Common myeloid progenitor, CD34-positive (primary cell): ENCODE results near the gene VPS9D1.

Experiments used
- CTCF ChIA-PET: fragments of 350-600 bp; sonication (Branson Sonifier 250); formaldehyde crosslinking; loops from one replicate; lab custom pipeline; 2021; ENCODE audit warnings: antibody characterized with exemption; lab: Charles Lee
- POLR2A ChIA-PET: fragments of 350-600 bp; sonication (Branson Sonifier 250); formaldehyde crosslinking; loops from one replicate; lab custom pipeline; 2021; ENCODE audit warnings: antibody characterized with exemption; lab: Charles Lee
- DNase-seq, 3 donors: peaks; one replicate each; pipeline versions ENCODE4 v3.0.0 to v3.0.0-alpha.2; 2013
- H3K27ac ChIP-seq, 2 experiments: 1 replicate in 1 of 2; 2 replicates in 1 of 2; pipeline ENCODE4 v1.7.0; 2013; ENCODE audit warnings: inconsistent platforms in 2 of 2, low read length in 2 of 2, mild to moderate bottlenecking in 2 of 2, low read depth in 1 of 2, moderate library complexity in 1 of 2; ENCODE audit not compliant: severe bottlenecking in 2 of 2, insufficient read depth in 1 of 2, poor library complexity in 1 of 2
- H3K27me3 ChIP-seq, 5 experiments: replicated peaks in 2 of 5; 1 replicate in 3 of 5; 2 replicates in 2 of 5; pipeline versions ENCODE4 v1.6.1 to v1.7.0; 2013; ENCODE audit warnings: low read length in 4 of 5, mild to moderate bottlenecking in 2 of 5, moderate library complexity in 2 of 5, inconsistent platforms in 1 of 5; ENCODE audit not compliant: insufficient read depth in 5 of 5, control insufficient read depth in 4 of 5
- H3K36me3 ChIP-seq, 4 experiments: 1 replicate in 2 of 4; 2 replicates in 2 of 4; pipeline versions ENCODE4 v1.6.1 to v1.7.0; 2013; ENCODE audit warnings: low read length in 3 of 4, control low read depth in 1 of 4, mild to moderate bottlenecking in 1 of 4; ENCODE audit not compliant: control insufficient read depth in 4 of 4, insufficient read depth in 4 of 4
- H3K4me1 ChIP-seq, 4 experiments: 1 replicate in 3 of 4; 2 replicates in 1 of 4; pipeline versions ENCODE4 v1.6.1 to v1.7.1; 2013; ENCODE audit warnings: low read length in 3 of 4, mild to moderate bottlenecking in 3 of 4, control low read depth in 1 of 4, inconsistent platforms in 1 of 4, moderate library complexity in 1 of 4; ENCODE audit not compliant: control insufficient read depth in 4 of 4, insufficient read depth in 4 of 4; ENCODE audit errors: control extremely low read depth in 1 of 4
- H3K4me3 ChIP-seq, 7 experiments: 1 replicate in 4 of 7; 2 replicates in 3 of 7; pipeline versions ENCODE4 v1.5.1 to v1.7.0; 2013; ENCODE audit warnings: mild to moderate bottlenecking in 7 of 7, low read length in 6 of 7, moderate library complexity in 6 of 7, inconsistent platforms in 2 of 7, low read depth in 2 of 7, control low read depth in 1 of 7; ENCODE audit not compliant: insufficient read depth in 4 of 7, control insufficient read depth in 1 of 7; ENCODE audit errors: extremely low read depth in 1 of 7
- H3K9me3 ChIP-seq, 5 experiments: 1 replicate in 4 of 5; 2 replicates in 1 of 5; pipeline versions ENCODE4 v1.6.1 to v1.7.1; 2013; ENCODE audit warnings: low read length in 4 of 5, mild to moderate bottlenecking in 2 of 5, inconsistent platforms in 1 of 5, low read depth in 1 of 5, moderate library complexity in 1 of 5; ENCODE audit not compliant: control insufficient read depth in 4 of 5, insufficient read depth in 2 of 5; ENCODE audit errors: control extremely low read depth in 1 of 5
- WGBS: methylation state at CpG from one replicate; pipeline ENCODE4 v1.1.5; 2013; ENCODE audit not compliant: insufficient coverage; 5-methylcytosine and 5-hydroxymethylcytosine counted together

VPS9D1 gene

DNA sequence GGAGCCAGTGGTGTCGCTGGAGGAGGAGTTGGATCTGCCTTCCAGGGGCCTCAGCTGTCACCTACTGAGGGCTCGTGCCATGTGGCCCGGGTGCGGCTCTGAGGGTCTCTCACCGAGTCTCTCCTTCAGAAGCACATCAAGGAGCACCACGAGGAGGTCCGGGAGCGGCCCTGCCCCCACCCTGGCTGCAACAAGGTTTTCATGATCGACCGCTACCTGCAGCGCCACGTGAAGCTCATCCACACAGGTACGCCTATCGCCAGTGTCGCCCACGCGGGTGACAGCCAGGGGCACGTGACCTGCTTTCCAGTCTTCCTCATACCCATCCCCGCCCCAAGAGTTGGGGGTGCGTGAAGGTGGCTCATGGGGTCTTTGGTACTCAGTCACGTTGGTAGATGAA lies 13.1 kb upstream of the VPS9D1 start:
- no peaks in the 10 kb centered on the region for H3K4me1 ChIP-seq
- WGBS = 90% methylated on average over 21 of the region's 21 CpGs
- peaks cover 12 to 99% (median 77%) of the 10 kb centered on the region in 4 experiments for H3K36me3 ChIP-seq
- H3K9me3 ChIP-seq = no peaks in the 10 kb centered on the region
- POLR2A ChIA-PET = no interaction called here
- no peak for DNase-seq
- CTCF ChIA-PET = interaction anchor here (2.4 kb wide), 1 partner anchor 27 kb away, joined by 7 read pairs; no protein-coding TSS in a partner anchor
- no peak overlapping the region for H3K27ac ChIP-seq
- no peaks in the 10 kb centered on the region for H3K27me3 ChIP-seq
- H3K4me3 ChIP-seq = no peak overlapping the region

- H3K27me3 ChIP-seq = no peaks in the 10 kb centered on the region
- peaks cover 9 to 97% (median 75%) of the 10 kb centered on the region in 4 experiments for H3K36me3 ChIP-seq
- H3K4me1 ChIP-seq = no peaks in the 10 kb centered on the region
- CTCF ChIA-PET = interaction anchor here (2.0 to 2.4 kb wide), 2 partner anchors 9 to 27 kb away, joined by 4 to 7 read pairs; no protein-coding TSS in a partner anchor
- POLR2A ChIA-PET = interaction anchor here (1.8 kb wide), 1 partner anchor 11 kb away, joined by 7 read pairs; no protein-coding TSS in a partner anchor
- no peaks in the 10 kb centered on the region for H3K9me3 ChIP-seq
- H3K27ac ChIP-seq = no peak overlapping the region
- 97% methylated on average over 15 of the region's 17 CpGs for WGBS
- no peak overlapping the region for H3K4me3 ChIP-seq
- no peak for DNase-seq
Measured at GRCh38 chr16:89733322-89733721, 12.6 kb upstream of the VPS9D1 start.

DNA sequence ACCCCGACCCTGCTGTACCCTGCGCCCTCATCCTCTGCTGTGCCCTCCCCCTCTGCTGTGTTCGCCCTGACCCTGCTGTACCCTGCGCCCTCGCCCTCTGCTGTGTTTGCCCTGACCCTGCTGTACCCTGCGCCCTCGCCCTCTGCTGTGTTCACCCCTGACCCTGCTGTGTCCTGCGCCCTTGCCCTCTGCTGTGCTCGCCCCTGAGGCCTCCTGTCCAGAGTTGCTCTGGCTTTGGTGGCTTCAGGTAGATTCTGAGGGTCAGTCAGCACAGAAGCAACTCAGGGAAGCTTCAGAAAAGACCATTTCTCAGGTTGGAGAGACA lies 12.2 kb upstream of the VPS9D1 start:
- H3K4me3 ChIP-seq = no peak overlapping the region
- H3K36me3 ChIP-seq = peaks cover 9 to 94% (median 73%) of the 10 kb centered on the region in 4 experiments
- ChIA-PET POLR2A (interaction anchor here (1.8 kb wide), 1 partner anchor 10 kb away, joined by 7 read pairs; no protein-coding TSS in a partner anchor), CTCF (interaction anchor here (2.0 to 2.4 kb wide), 2 partner anchors 9 to 26 kb away, joined by 4 to 7 read pairs; no protein-coding TSS in a partner anchor)
- WGBS = 97% methylated on average over 9 of the region's 9 CpGs
- no peak for DNase-seq
- no peaks in the 10 kb centered on the region for H3K4me1 ChIP-seq
- no peak overlapping the region for H3K27ac ChIP-seq
- H3K9me3 ChIP-seq = no peaks in the 10 kb centered on the region
- no peaks in the 10 kb centered on the region for H3K27me3 ChIP-seq

GRCh38 chr16:89732142-89732917 lies 11.6 kb upstream of the VPS9D1 start:
- Histone ChIP-seq H3K9me3 (no peaks in the 10 kb centered on the region), H3K27me3 (no peaks in the 10 kb centered on the region), H3K4me1 (no peaks in the 10 kb centered on the region), H3K27ac (no peak overlapping the region), H3K4me3 (no peak overlapping the region), H3K36me3 (peaks cover 11 to 94% (median 73%) of the 10 kb centered on the region in 4 experiments)
- ChIA-PET POLR2A (interaction anchor here (1.8 kb wide), 1 partner anchor 10 kb away, joined by 7 read pairs; no protein-coding TSS in a partner anchor), CTCF (interaction anchor here (2.0 to 2.4 kb wide), 2 partner anchors 8 to 26 kb away, joined by 4 to 7 read pairs; no protein-coding TSS in a partner anchor)
- no peak for DNase-seq
- 94% methylated on average over 24 of the region's 24 CpGs for WGBS

GRCh38 chr16:89730610-89731234 lies 10.0 kb upstream of the VPS9D1 start:
- ChIA-PET POLR2A (interaction anchor here (1.3 kb wide), 1 partner anchor 8 kb away, joined by 3 read pairs; no protein-coding TSS in a partner anchor), CTCF (interaction anchor here (1.3 kb wide), 1 partner anchor 25 kb away, joined by 5 read pairs; no protein-coding TSS in a partner anchor)
- no peaks in the 10 kb centered on the region for H3K4me1 ChIP-seq
- H3K27ac ChIP-seq = no peak overlapping the region
- no peaks in the 10 kb centered on the region for H3K9me3 ChIP-seq
- no peak overlapping the region for H3K4me3 ChIP-seq
- DNase-seq = no peak
- WGBS = 97% methylated on average over 13 of the region's 22 CpGs
- H3K36me3 ChIP-seq = peaks cover 11 to 92% (median 70%) of the 10 kb centered on the region in 4 experiments
- no peaks in the 10 kb centered on the region for H3K27me3 ChIP-seq

GRCh38 chr16:89729863-89730593 lies 9.3 kb upstream of the VPS9D1 start:
- H3K27me3 ChIP-seq = no peaks in the 10 kb centered on the region
- no peak overlapping the region for H3K27ac ChIP-seq
- WGBS = 81% methylated on average over 11 of the region's 14 CpGs
- peaks cover 11 to 89% (median 66%) of the 10 kb centered on the region in 4 experiments for H3K36me3 ChIP-seq
- no peak for DNase-seq
- H3K4me3 ChIP-seq = no peak overlapping the region
- ChIA-PET POLR2A (no interaction called here), CTCF (interaction anchor here (1.3 kb wide), 1 partner anchor 24 kb away, joined by 5 read pairs; no protein-coding TSS in a partner anchor)
- H3K4me1 ChIP-seq = no peaks in the 10 kb centered on the region
- no peaks in the 10 kb centered on the region for H3K9me3 ChIP-seq
